Karpas-422 (cell line): Measurements from ENCODE around the gene GJB2. TPM values are rescaled to one million over a fixed set of nuclear protein-coding genes. Genes with fewer than 3 reads are reported as not detected.

Experiments
- DNase-seq: peaks from one replicate; pipeline ENCODE4 v3.0.0-alpha.2; 2015
- H2AFZ ChIP-seq: fragments of 200-600 bp; sonication (generic); 2 replicates; pipeline ENCODE4 v1.6.1; 2014; ENCODE audit warnings: antibody characterized with exemption, low read length, mixed read lengths
- H3K27ac ChIP-seq: fragments of 200-600 bp; sonication (generic); 2 replicates; pipeline ENCODE4 v1.5.1; 2014; ENCODE audit warnings: mild to moderate bottlenecking, low read length, moderate library complexity
- H3K27me3 ChIP-seq: fragments of 200-600 bp; sonication (generic); 2 replicates; pipeline ENCODE4 v1.6.1; 2014; ENCODE audit warnings: low read length, mixed read lengths
- H3K36me3 ChIP-seq: fragments of 200-600 bp; sonication (generic); 2 replicates; pipeline ENCODE4 v1.6.1; 2014; ENCODE audit warnings: low read length, mixed read lengths; ENCODE audit not compliant: insufficient read depth
- H3K4me1 ChIP-seq: fragments of 200-600 bp; sonication (generic); 2 replicates; pipeline ENCODE4 v1.6.1; 2014; ENCODE audit warnings: mild to moderate bottlenecking, low read length, mixed read lengths
- H3K4me2 ChIP-seq: fragments of 200-600 bp; sonication (generic); 2 replicates; pipeline ENCODE4 v1.6.1; 2014; ENCODE audit warnings: low read length, low read depth, mild to moderate bottlenecking; ENCODE audit not compliant: poor library complexity, severe bottlenecking
- H3K4me3 ChIP-seq: fragments of 200-600 bp; sonication (generic); 2 replicates; pipeline ENCODE4 v1.5.1; 2014; ENCODE audit warnings: mild to moderate bottlenecking, antibody characterized with exemption, low read length, mixed read lengths
- H3K79me2 ChIP-seq: fragments of 200-600 bp; sonication (generic); 2 replicates; pipeline ENCODE4 v1.6.1; 2014; ENCODE audit warnings: mild to moderate bottlenecking, low read length, mixed read lengths
- H3K9ac ChIP-seq: fragments of 200-600 bp; sonication (generic); 2 replicates; pipeline ENCODE4 v1.6.0; 2014; ENCODE audit warnings: low read length
- H3K9me2 ChIP-seq: fragments of 200-600 bp; sonication (generic), shearing (Covaris generic); replicated peaks from 2 replicates; pipeline ENCODE4 v1.6.0; 2014; ENCODE audit warnings: mild to moderate bottlenecking, low read length, moderate library complexity; ENCODE audit not compliant: insufficient read depth
- H3K9me3 ChIP-seq: fragments of 300-700, 200-600 bp; sonication (generic); 2 replicates; pipeline ENCODE4 v1.6.1; 2014; ENCODE audit warnings: low read length, mixed read lengths
- H4K20me1 ChIP-seq: fragments of 200-600 bp; sonication (generic); 2 replicates; pipeline ENCODE4 v1.6.1; 2014; ENCODE audit warnings: mild to moderate bottlenecking, antibody characterized with exemption, low read length, low read depth; ENCODE audit not compliant: insufficient read depth
- total RNA-seq: library from RNA; depleted of rRNA; stranded (reverse); fragments of >200 nt; shearing (Covaris generic); gene quantifications from 2 replicates; pipeline ENCODE4 v1.2.3, GENCODE V29; 2014; ENCODE audit warnings: low replicate concordance

Gene GJB2
- total RNA-seq, 1 experiment from 2014 or later = not detected

- Histone ChIP-seq H3K27me3 (no peaks in the 10 kb centered on the region), H3K36me3 (no peaks in the 10 kb centered on the region), H4K20me1 (no peaks in the 10 kb centered on the region), H3K9me3 (no peaks in the 10 kb centered on the region), H3K9me2 (no peaks in the 10 kb centered on the region), H3K9ac (no peak overlapping the region), H3K4me2 (no peak overlapping the region), H3K27ac (no peak overlapping the region), H2AFZ (no peak overlapping the region), H3K4me1 (peaks cover 7% of the 10 kb centered on the region), H3K4me3 (no peak overlapping the region), H3K79me2 (no peaks in the 10 kb centered on the region)
- DNase-seq = no peak
Measured at GRCh38 chr13:20227288-20227687, 34.5 kb upstream of the GJB2 start.

GRCh38 chr13:20222553-20222952 lies 29.8 kb upstream of the GJB2 start:
- Histone ChIP-seq H3K27me3 (no peaks in the 10 kb centered on the region), H3K79me2 (no peaks in the 10 kb centered on the region), H4K20me1 (no peaks in the 10 kb centered on the region), H3K36me3 (no peaks in the 10 kb centered on the region), H3K4me3 (no peak overlapping the region), H3K4me1 (no peaks in the 10 kb centered on the region), H3K9me3 (no peaks in the 10 kb centered on the region), H3K4me2 (no peak overlapping the region), H3K9ac (no peak overlapping the region), H3K27ac (no peak overlapping the region), H3K9me2 (no peaks in the 10 kb centered on the region), H2AFZ (no peak overlapping the region)
- DNase-seq = no peak

DNA sequence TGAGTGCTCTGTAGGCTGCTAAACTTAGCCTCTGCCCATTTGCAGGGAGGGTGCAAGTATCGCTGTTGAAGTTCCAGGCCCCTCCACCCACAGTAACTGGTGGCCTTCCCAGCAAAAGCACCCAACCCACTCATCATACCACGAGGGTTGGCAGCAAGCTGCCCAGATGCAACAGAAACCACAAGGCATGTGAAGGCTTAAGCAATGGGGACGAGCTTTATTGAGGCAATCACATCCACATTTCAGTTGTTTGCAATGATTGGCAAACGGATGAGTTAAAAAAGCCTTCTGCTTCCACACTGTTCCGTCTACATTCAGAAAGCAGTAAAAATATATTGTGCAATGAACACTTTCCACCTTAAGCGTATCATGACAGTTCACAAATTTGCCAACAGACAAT lies 29.0 kb upstream of the GJB2 start:
- Histone ChIP-seq H3K9me2 (no peaks in the 10 kb centered on the region), H4K20me1 (no peaks in the 10 kb centered on the region), H2AFZ (no peak overlapping the region), H3K36me3 (no peaks in the 10 kb centered on the region), H3K9me3 (no peaks in the 10 kb centered on the region), H3K4me1 (no peaks in the 10 kb centered on the region), H3K79me2 (no peaks in the 10 kb centered on the region), H3K9ac (no peak overlapping the region), H3K4me3 (no peak overlapping the region), H3K27me3 (no peaks in the 10 kb centered on the region), H3K27ac (no peak overlapping the region), H3K4me2 (no peak overlapping the region)
- DNase-seq = no peak

GRCh38 chr13:20219577-20219976 lies 26.8 kb upstream of the GJB2 start:
- H3K27me3 ChIP-seq = no peaks in the 10 kb centered on the region
- H3K4me3 ChIP-seq = no peak overlapping the region
- H3K4me1 ChIP-seq = no peaks in the 10 kb centered on the region
- no peak overlapping the region for H3K9ac ChIP-seq
- no peak overlapping the region for H3K4me2 ChIP-seq
- no peaks in the 10 kb centered on the region for H3K9me2 ChIP-seq
- H3K9me3 ChIP-seq = no peaks in the 10 kb centered on the region
- H4K20me1 ChIP-seq = no peaks in the 10 kb centered on the region
- no peak for DNase-seq
- H2AFZ ChIP-seq = no peak overlapping the region
- H3K79me2 ChIP-seq = no peaks in the 10 kb centered on the region
- H3K36me3 ChIP-seq = no peaks in the 10 kb centered on the region
- no peak overlapping the region for H3K27ac ChIP-seq

DNA sequence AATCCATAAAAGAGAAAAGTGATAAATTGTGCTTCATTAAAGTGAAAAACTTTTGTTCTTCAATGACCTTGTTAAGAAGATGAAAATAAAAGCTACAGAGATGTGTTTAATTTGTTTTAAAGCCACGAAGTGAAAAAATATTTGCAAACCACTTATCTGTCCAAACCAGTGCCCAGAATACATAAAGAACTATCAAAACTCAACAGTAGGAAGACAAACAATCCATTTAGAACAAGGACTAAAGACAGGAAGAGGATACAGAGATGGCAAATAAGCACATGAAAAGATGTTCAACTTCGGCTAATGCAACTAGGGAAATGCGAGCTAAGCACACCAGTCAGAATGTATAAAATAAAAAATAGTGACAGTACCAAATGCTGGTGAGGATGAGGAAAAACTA lies 24.4 kb upstream of the GJB2 start:
- Histone ChIP-seq H3K9ac (no peak overlapping the region), H3K79me2 (no peaks in the 10 kb centered on the region), H3K36me3 (no peaks in the 10 kb centered on the region), H3K4me1 (no peaks in the 10 kb centered on the region), H3K9me2 (no peaks in the 10 kb centered on the region), H3K4me2 (no peak overlapping the region), H4K20me1 (no peaks in the 10 kb centered on the region), H3K4me3 (no peak overlapping the region), H3K9me3 (no peaks in the 10 kb centered on the region), H2AFZ (no peak overlapping the region), H3K27me3 (no peaks in the 10 kb centered on the region), H3K27ac (no peak overlapping the region)
- DNase-seq = no peak

DNA sequence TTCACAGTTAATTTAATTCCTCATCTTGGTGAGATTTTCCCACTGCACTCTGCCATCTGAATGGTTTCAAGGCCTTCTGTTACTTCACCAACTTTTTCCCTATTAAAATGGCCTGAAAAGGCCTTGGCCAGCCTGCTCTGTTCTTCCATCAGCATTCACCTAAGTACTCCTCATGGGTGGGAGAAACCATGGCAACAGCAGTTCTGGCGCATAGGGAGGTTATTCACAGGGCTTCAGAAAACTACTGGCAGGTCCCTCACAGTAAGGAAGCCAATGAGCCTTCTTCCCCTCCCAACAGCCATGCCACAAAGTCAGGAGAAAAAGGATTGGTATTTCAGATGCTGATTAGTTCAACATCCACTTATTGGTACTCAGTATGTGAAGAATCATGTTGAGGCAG lies 17.2 kb upstream of the GJB2 start:
- Histone ChIP-seq H3K4me2 (no peak overlapping the region), H3K36me3 (no peaks in the 10 kb centered on the region), H3K9me3 (no peaks in the 10 kb centered on the region), H3K9ac (no peak overlapping the region), H3K4me3 (no peak overlapping the region), H4K20me1 (no peaks in the 10 kb centered on the region), H3K9me2 (no peaks in the 10 kb centered on the region), H3K27me3 (no peaks in the 10 kb centered on the region), H3K79me2 (no peaks in the 10 kb centered on the region), H3K27ac (no peak overlapping the region), H2AFZ (no peak overlapping the region), H3K4me1 (no peaks in the 10 kb centered on the region)
- DNase-seq = no peak

DNA sequence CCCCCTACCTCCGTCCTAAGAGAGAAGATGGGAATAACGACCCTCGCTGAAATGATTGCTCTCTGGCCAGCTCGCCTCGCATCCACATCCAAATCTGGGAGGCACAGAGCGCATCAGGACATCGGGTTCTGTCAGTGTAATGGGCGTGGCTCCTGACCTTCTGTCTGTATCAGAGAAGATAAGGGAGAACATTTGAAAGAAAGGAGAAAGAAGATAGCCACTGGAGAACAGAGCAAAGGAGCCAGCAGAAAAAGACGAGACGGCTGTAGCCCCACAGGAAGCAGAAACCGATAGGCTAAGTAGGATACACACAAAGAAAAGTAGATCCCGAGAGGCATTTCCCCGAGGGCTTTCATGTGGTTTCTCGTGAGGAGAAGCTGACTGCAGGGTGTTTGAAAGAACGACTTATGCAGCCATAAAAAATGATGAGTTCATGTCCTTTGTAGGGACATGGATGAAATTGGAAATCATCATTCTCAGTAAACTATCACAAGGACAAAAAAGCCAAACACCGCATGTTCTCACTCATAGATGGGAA lies 14.0 kb upstream of the GJB2 start:
- H3K4me1 ChIP-seq = peaks cover 6% of the 10 kb centered on the region
- no peaks in the 10 kb centered on the region for H3K36me3 ChIP-seq
- no peaks in the 10 kb centered on the region for H3K79me2 ChIP-seq
- no peak overlapping the region for H3K9ac ChIP-seq
- H3K9me3 ChIP-seq = no peaks in the 10 kb centered on the region
- no peaks in the 10 kb centered on the region for H3K27me3 ChIP-seq
- H2AFZ ChIP-seq = no peak overlapping the region
- H3K4me2 ChIP-seq = no peak overlapping the region
- H3K4me3 ChIP-seq = no peak overlapping the region
- H3K27ac ChIP-seq = no peak overlapping the region
- no peak for DNase-seq
- H3K9me2 ChIP-seq = no peaks in the 10 kb centered on the region
- H4K20me1 ChIP-seq = no peaks in the 10 kb centered on the region

GRCh38 chr13:20206065-20206697 lies 13.4 kb upstream of the GJB2 start:
- Histone ChIP-seq H3K36me3 (no peaks in the 10 kb centered on the region), H4K20me1 (no peaks in the 10 kb centered on the region), H3K9me2 (no peaks in the 10 kb centered on the region), H3K27me3 (no peaks in the 10 kb centered on the region), H3K4me2 (no peak overlapping the region), H3K79me2 (no peaks in the 10 kb centered on the region), H3K9me3 (no peaks in the 10 kb centered on the region), H3K9ac (no peak overlapping the region), H3K4me1 (peaks cover 6% of the 10 kb centered on the region), H2AFZ (no peak overlapping the region), H3K27ac (no peak overlapping the region), H3K4me3 (no peak overlapping the region)
- DNase-seq = no peak
